HG02623 (cell line): ENCODE results near the gene IL1A.

Experiments used
- ATAC-seq: cut with Tn5 transposase; IDR thresholded peaks from one replicate; pipeline ENCODE4 v1.9.1; 2021; ENCODE audit warnings: moderate library complexity; ENCODE audit not compliant: unreplicated experiment

IL1A gene

GRCh38 chr2:112764071-112765044, 19.9 kb downstream of the IL1A start, which contains the start of gene CKAP2L:
CKAP2L (minus strand) TSS chr2:112764609; CDS start chr2:112764598, 11 bp downstream.
- peak; percentile 99 for ATAC-seq

GRCh38 chr2:112762276-112762675, 22.0 kb downstream of the IL1A start:
- ATAC-seq, result no peak

GRCh38 chr2:112760149-112760548, 24.1 kb downstream of the IL1A start:
- ATAC-seq, result no peak

- ATAC-seq, result no peak
Measured at GRCh38 chr2:112758711-112759110, 25.6 kb downstream of the IL1A start.

- no peak for ATAC-seq
Measured at GRCh38 chr2:112757265-112757664, 27.0 kb downstream of the IL1A start.

- ATAC-seq, result no peak
Measured at GRCh38 chr2:112756207-112756606, 28.1 kb downstream of the IL1A start.

- ATAC-seq, result no peak
Measured at GRCh38 chr2:112755444-112755843, 28.8 kb downstream of the IL1A start.

- ATAC-seq, result no peak
Measured at GRCh38 chr2:112754564-112754963, 29.7 kb downstream of the IL1A start.

GRCh38 chr2:112752667-112753066, 31.6 kb downstream of the IL1A start:
- no peak for ATAC-seq

GRCh38 chr2:112751451-112752197, 32.7 kb downstream of the IL1A start:
- ATAC-seq, result no peak

GRCh38 chr2:112750560-112750843, 33.8 kb downstream of the IL1A start:
- ATAC-seq, result no peak

GRCh38 chr2:112749755-112750559, 34.3 kb downstream of the IL1A start:
- ATAC-seq, result no peak

- ATAC-seq, result no peak
Measured at GRCh38 chr2:112740527-112740926, 43.8 kb downstream of the IL1A start.

- no peak for ATAC-seq
Measured at GRCh38 chr2:112737542-112738232, 46.6 kb downstream of the IL1A start.

- no peak for ATAC-seq
Measured at GRCh38 chr2:112733871-112734270, 50.4 kb downstream of the IL1A start.

- no peak for ATAC-seq
Measured at GRCh38 chr2:112733456-112733855, 50.8 kb downstream of the IL1A start.

GRCh38 chr2:112731479-112731878, 52.8 kb downstream of the IL1A start:
- no peak for ATAC-seq

GRCh38 chr2:112730791-112731190, 53.5 kb downstream of the IL1A start:
- no peak for ATAC-seq

- ATAC-seq, result no peak
Measured at GRCh38 chr2:112730216-112730615, 54.1 kb downstream of the IL1A start.

- ATAC-seq, result no peak
Measured at GRCh38 chr2:112728378-112729175, 55.7 kb downstream of the IL1A start.
